ENCODE measurements around the gene FRMD8.

DNA sequence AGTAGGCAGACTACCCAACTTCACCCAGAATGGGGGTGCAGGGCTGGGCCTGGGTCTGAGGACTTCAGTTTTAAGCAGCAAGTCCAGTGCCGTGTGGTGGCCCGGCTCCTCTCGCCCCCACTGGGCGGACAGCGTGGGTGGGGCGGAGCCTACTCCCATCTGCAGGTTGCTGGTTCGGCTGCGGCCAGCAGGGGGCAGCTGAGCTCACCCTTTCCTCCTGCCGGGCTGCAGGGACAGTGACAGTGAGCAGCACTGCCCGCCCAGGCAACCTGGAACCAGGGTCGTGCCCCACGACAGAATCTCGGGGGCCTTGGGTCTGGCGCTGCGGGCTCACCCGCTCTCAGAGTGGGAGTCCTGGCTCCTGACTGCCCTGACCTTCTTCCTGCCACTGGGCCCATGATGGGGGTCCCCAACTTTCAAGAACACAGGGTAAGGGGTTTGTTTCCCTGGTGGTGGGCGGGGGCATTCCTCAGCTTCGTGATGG is 29.9 kb downstream of the FRMD8 start:
- peak in 2 of 4 donors; percentile 16 to 59 for TF ChIP-seq POLR2A (IDR thresholded peaks at IDR 0.05)
- TF ChIP-seq, protein P1, sequence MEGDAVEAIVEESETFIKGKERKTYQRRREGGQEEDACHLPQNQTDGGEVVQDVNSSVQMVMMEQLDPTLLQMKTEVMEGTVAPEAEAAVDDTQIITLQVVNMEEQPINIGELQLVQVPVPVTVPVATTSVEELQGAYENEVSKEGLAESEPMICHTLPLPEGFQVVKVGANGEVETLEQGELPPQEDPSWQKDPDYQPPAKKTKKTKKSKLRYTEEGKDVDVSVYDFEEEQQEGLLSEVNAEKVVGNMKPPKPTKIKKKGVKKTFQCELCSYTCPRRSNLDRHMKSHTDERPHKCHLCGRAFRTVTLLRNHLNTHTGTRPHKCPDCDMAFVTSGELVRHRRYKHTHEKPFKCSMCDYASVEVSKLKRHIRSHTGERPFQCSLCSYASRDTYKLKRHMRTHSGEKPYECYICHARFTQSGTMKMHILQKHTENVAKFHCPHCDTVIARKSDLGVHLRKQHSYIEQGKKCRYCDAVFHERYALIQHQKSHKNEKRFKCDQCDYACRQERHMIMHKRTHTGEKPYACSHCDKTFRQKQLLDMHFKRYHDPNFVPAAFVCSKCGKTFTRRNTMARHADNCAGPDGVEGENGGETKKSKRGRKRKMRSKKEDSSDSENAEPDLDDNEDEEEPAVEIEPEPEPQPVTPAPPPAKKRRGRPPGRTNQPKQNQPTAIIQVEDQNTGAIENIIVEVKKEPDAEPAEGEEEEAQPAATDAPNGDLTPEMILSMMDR (IDR thresholded peaks at IDR 0.05): peak; percentile 93 to 99 (median 99)
